NOMO-1 treated with dmso at 0.1 percent for 144 hours (cell line): ENCODE measurements around the gene LBX2.

Experiments used
- DNase-seq: peaks from one replicate; lab custom pipeline; 2025; ENCODE audit not compliant: unreplicated experiment; lab: John Stamatoyannopoulos, UW

LBX2 gene

DNA sequence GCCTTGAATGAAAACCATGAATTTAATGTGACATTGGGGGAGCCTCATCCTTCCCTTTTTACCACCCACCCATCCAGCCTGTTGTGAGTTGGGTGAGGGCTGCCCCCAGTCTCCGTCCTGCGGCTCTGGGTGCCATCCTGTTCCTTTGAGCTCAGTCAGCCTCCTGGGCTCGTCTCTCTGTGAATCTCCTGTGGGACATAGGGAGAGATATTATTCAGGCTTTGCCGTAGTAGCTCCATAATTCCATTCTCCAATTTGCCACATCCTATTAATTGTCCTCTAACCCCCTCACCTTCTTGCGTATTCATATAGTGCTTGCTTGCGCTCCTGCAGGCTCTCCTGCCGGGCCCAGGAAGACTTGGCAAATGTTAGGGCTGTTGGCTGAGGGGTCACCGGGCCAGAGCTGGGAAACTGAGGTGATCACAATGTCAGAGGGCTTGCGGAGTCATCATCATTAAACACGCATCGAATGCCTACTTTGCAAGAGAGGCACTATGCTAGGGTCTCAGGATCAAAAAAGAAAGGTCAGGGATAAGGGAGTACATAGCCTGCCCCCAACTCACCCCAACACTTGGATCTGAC is 27.3 kb upstream of the LBX2 start:
- no peak for DNase-seq

DNA sequence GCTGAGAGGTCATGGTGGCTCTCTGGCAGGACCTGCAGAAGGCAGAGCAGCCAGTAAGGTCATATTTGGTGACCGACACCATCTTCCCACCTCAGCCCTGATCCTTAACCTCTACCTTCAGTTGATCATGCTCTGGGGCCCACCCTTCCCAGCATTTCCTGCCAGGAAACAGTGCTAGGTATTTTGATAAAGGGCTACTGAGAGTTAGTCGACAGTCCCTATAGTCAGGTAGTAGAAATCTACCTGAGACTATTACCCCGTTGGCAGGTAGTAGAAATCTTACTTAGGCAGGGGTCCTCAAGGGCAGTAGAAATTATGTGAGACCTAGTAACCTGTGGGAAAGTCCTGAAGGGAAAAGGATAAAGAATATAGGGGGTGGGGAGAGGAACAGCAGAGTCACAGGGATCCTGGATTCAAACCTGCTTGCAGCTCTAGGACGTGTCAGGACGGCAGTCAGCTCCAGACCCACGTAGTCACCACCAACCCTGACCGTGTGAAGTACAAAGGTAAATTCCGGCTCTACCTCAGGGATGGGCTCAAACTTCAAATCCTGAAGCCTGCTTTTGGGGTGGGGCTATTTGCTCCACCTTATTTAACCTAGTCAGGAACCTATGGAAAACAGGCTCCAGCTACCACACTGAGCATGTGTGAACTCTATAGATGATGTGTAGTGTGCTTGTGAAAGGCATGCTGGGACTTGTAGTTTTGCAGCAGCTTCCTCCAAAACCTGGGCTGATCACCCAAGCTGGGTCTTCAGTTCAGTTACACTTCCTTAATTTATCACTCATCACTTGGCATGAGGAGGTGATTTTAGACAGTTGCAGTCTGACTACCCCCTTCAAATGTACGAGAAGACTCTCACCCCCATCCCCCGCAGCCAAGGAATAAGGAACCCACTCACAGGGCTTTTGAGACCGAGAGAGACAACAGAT is 26.6 kb upstream of the LBX2 start, which contains the start of gene DQX1:
DQX1 (minus strand) TSS at position 515 of the 932 bp plus-strand sequence; CDS start at position 13, 502 bp downstream.
- peak; percentile 56 for DNase-seq

DNA sequence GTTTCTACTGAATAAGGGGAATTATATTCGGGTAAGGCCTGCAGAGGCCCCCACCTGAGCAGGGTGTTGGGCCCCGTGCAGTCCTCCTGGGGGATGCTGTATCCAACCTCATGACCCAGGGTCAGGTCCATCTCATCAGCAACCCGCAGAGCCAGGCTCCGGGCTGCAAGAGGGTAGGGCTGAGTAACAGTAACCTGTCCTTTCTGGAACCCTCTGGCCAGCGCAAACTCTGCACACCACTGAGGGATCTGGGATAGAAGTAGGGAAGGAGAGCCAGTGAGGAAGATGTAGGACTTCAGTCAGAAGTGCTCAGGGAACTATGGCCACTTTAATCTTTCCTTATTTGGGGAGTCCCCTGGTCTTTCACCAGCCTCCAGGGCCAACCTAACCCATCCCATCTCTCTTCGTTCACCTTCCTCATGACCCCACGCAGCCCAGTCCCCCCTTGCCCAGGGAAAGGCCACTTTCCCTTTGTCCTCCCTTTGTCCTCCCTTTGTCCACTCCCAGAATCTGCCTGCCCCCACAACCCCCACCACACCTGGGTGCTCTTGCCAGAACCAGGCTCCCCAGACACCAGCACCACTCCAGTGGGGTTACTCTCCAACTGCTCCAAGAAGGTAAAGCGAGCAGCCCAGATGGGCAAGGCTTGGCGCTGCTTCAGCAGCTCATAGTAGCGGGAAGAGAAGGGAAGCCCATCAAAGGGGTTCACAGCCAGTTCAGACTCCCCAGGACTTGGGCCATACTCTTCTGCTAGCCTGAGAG is 25.7 kb upstream of the LBX2 start:
- DNase-seq: no peak

DNA sequence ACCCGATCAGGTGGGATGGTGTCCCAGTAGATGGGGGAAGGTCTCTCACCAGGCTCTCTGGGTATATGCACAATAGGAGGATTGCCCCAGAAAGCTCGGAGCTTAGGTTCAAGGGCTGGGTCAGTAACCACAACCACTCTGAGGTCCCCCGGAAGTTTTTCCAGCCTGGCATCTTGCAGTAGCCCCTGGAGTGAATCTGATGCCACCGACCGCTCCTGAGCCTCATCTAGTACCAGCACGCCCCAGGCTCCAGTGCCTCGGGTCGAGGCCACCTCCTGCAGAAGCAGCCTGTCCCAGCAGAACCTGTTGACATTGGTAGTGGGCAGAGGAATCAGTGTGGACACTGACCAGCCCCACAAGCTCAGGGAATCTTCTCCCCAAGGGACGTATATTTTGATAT is 24.6 kb upstream of the LBX2 start:
- DNase-seq: no peak

DNA sequence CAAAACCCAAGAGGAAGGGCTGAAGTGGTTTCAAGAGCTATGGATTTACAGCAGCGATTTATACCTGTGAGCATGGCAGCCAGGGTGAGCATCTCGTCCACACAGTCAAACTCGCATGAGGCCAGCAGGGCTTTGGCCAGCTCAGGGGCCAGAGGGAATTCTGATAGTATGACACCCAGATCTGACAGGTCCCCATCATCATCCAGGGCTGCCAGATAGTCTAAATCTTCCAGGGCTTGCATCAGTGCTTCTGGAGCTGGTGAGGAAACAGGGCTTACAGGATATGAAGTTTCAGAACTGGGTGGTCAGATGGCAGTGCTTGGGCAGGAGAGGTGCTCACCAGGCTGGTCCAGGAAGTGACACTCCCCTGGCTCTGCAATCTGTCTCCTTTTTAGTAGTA is 23.1 kb upstream of the LBX2 start:
- no peak for DNase-seq

DNA sequence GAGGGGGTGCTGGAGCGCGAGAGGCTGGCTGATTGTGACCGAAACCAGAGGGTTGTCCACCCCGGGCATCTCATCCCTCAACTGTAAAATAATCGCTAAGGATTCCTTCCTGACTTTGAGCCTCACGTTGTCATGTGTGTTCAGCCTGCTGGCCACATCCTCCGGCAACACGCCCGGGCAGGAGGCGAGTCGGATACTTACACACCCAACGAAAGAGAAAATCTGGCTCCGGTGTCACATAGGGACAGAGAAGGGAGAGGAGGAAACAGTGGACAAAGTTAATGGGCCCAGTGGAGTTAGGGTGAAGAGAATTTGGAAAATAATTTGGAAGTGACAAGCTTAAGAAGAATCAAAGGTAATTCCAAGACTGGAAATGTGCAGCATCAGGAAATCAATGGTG is 17.2 kb upstream of the LBX2 start:
- no peak for DNase-seq

DNA sequence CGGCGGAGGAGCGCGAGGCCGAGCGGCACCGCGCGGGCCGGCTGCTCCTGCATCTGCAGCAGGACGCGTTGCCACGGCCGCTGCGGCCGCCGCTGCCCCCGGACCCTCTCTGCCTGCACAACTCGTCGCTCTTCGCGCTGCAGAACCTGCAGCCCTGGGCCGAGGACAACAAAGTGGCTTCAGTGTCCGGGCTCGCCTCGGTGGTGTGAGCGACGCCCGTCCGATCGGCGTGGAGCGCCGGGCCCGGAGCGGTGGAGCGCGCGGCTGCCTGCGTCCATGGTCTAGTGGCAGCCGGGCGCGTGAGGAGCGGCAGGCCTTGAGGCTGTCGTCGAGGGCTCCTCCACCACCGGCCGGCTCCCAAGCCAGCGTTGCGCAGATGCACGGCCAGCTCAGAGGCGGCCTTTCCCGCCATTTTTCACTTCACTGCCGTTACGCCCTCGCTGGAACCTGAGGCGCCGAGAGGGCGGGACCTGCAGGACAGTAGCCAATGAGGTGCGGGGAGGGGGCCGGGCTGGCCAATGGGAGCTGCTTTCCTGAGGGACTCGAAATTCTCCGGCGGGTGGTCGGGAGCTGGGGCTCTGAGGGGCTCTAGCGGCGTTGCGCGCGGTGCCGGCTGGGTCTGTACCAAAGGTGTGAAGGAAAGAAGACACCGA is 16.7 kb upstream of the LBX2 start:
- DNase-seq: no peak

DNA sequence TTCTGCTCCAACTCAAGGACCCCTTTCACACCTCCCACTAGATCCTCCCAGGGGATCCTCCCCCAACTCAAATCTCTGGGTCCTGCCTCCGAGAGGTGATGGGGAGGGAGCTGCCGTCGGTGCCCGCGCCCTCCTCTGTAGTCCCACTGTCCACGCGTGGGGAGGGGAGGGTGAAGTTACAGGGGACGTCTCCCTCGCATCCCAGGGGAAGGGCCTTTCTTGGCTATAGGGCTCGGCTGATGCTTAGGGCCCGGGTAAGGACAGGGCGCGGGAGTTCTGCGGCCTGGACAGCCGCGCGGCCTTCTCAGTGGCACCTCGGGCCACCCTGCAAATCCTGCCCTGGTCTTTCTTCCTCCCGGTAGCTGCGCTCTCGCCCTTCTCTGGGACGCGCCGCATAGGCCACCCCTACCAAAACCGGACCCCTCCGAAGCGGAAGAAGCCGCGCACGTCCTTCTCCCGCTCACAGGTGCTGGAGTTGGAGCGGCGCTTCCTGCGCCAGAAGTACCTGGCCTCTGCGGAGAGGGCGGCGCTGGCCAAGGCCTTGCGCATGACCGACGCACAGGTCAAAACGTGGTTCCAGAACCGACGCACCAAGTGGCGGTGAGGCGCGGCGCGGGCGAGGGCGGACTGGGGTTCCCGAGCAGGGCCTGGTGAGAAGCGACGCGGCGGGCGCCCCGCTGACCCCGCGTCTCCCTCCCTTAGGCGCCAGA is 16.0 kb upstream of the LBX2 start:
- no peak for DNase-seq

DNA sequence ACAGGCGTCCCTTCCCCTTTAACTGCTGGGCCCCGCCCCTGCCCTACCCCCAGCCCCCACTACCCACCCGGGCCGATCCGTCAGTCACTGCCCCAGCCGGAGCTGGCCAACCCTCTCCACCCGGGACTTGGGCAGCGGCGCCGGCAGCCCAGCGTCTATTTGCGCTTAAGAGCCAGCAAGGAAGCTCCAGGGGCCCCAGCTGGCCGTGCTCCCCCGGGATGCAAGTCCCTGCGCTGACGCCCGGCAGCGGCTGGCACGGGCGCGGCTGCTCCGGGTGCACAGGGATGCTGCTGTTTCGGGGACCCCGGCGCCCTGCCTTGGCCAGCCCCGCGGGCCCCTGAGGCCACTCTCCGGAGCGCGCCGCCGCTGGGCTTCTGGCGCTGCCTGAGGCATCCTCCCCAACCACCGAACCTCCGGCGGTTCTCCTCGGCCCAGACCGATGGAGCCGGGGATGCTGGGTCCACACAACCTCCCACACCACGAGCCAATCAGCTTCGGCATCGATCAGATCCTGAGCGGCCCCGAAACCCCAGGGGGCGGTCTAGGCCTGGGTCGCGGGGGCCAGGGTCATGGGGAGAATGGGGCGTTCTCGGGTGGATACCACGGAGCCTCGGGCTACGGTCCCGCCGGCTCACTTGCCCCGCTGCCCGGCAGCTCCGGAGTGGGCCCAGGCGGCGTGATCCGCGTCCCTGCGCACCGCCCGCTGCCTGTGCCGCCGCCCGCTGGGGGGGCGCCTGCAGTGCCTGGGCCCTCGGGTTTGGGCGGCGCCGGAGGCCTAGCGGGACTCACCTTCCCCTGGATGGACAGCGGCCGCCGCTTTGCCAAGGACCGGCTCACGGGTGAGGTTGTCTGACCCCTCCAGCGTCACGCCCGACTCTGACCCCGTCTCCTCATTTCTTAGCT is 15.2 kb upstream of the LBX2 start, which contains the start of gene TLX2:
TLX2 (plus strand) TSS at position 83 of the 903 bp plus-strand sequence; CDS start at position 440, 357 bp downstream.
- DNase-seq: no peak

DNA sequence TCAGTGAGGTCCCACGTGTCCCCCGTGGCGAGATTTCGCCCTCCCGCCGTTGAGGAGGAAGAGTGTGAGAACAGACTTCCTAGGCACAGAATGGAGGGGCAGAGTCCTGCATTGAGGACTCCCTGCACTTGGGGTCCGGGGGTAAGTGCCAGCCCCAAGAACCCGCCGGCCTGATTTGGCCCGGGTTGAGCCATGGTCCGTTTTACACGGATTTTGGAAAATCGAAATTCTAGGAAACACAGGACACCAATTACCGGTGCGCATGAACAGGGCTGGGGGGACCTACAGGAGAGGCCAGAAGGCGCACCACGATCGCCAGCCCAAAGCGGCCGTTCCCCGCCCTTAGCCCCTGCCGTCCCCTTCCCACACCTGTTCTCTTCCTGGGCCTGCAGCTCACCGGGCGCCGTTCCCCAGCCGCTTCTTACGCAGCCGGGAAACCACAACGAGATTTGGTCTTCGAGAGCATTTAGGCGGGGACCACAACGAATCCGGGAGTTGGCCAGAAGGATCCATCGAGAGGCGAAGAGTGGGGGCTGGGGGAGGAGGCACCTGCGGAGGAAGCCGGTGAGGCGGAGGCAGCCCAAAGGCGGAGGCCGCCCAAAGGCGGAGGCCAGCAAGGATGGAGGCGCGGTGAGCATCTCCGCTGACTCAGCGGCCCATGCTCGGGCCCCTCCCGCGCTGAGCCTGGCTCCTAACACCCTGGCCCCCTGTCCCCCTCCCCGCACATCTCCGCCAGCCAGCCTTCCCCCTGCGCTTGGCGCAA is 14.4 kb upstream of the LBX2 start:
- no peak for DNase-seq

DNA sequence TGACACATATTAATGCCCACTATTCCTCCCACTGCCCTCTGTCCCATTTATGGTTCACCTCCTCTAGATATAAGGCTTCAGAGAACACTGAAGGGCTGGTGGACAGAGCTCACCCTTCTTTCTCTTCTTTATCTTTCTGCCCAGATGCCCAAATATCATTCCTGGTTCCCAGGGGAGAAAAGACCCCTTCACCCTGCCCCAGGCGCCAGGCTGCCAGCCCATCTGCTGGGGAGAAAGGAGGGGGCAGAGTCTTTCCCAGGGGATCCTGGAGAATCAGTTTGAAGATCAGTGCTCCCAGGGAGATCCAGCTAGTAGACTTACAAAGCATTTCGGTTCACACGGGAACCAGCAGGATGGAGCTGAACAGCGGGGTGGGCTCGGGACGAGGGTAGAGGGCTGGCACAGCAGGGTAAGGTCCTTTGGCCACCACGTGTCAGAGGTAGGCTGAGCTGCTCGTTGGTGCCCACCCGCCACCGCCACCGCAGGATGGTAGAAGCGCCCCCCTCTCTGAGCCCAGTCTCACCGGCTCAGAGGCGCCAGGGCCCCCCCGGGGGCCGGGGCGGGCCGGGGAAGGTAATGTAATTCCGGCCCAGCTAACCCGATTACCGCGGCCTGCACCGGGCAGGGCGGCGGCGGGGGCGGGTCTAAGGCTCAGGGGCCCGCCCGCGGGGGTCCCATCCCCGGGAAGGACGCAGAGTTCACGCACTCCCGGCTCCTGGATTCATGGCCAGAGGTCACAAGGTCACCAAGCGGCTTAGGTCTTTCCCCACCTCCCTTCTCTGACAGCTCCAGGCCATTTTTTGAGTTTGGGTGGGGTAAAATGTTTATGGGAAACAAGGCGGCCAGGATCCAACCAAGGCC is 13.6 kb upstream of the LBX2 start:
- no peak for DNase-seq

DNA sequence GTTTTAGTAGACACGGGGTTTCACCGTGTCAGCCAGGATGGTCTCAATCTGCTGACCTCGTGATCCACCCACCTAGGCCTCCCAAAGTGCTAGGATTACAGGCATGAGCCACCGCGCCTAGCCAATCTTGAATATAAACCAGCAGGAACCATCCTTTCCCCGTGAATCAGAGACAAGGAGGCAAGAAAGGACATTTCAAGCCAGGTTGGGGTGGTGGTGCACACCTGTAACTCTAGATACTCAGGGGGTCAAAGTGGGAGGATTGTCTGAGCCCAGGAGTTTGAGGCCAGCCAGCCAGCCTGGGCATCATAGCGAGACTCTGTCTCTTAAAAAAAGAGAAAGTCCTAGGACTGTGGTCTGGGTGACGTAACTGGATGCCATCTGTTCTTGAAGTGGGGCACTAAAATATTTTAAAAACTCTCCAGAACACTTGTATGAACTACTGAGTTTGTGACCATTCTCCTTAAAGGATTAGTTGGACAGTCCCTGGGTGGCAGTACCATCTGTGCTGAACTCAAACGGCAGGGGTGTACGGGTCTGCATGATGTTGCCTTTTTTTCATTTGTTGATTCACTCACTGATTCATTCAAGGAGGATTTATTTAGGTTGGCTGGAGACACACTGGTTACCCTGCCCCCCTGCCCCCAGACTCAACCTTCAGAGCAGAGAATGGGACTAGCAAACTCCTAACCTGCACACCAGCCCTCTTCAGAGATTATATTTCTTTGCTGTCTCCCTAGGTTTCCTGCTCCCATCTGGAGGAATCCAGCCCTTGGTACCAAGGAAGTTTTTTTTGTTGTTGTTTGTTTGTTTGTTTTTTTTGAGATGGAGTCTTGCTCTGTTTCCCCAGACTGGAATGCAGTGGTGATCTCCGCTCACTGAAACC is 11.9 kb upstream of the LBX2 start:
- DNase-seq: no peak

DNA sequence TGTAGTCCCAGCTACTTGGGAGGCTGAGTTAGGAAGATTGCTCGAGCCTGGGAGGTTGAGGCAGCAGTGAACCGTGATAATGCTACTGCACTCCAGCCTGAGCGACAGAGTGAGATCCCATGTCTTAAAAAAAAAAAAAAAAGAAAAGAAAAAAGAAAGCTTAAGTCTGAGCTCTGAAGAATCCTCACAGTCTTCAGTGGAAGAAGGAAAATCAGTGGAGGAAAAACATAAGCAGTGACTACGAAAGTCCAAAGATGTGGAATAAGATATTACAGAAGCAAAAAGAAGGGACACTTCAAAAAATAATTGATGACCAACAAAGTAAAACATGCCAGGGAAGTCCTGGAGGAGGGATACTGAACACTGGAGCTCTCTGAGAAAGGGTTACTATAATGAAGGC is 10.9 kb upstream of the LBX2 start:
- no peak for DNase-seq

DNA sequence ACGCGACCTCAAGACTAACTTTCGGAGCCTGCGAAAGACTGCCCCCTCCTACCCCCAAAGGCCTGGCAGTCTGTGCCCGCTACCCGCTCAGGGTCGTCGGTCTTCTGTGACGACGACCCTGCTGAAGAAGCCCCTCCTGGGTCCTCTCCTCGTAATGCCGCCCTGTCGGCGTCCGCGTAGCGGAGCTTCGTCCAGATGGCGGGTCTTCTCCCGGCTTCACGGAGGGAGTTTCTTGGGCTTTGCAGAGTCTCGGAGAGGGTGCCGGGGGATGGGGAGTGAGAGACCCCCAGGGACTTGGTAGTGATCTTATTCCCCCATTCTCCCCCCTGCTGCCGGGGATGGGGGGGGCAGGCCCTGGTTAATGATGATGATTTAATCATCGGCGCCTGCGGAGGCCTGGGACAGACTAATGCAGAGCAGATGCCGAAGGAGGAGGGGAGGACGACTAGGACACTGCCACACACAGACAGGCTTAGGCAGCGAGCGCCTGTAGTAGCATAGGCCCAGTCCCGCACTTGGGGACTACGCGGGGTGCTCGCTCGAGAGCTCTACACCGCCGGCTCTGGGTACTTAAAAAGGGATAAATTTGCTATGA is 8.6 kb upstream of the LBX2 start:
- DNase-seq: no peak

DNA sequence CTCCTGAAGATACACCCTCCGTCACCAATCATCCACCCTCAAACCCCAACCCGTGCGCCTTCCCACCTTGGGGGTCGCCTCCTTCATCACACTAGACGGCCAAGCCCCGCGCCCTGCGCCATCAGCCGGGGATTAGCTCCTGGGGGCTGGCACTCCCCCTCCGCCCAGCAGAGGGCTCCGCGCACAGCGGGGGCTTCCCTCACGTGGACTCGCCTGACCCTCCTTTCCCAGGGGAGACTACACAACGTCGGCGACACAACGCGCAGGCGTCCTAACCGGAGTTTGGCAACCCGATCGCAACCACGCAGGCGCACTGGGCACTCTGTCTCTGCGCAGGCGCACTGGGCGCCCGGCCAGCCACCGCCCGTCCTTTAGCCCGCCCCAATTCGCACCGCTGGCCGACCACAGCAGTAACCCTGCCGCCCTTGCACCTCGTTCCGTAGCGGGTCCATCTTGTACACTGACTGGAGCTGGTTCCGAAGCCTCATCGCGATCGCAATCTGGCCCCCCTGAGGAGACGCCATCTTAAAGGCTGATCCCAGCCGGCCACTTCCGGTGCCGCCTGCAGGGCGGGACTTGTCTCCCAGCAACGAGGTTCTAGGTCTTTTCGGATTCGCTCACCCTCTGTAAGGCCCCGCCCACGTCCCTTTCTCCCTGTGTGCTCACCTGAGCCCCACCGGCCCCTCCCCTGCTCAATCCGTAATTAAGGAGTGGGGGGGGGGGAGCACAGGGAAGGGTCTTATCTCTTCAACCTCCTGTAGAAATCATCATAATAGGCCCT is 7.9 kb upstream of the LBX2 start, which contains the start of gene PCGF1:
PCGF1 (minus strand) TSS at position 551 of the 781 bp plus-strand sequence; CDS start at position 524, 27 bp downstream.
- peak; percentile 90 for DNase-seq
